Trophoblast cell (in vitro differentiated cells and primary cell): ENCODE measurements around the gene CPED1.

Experiments used
- DNase-seq, 2 donors: peaks; one replicate each; pipeline ENCODE4 v3.0.0-alpha.2; 2016
- H2AFZ ChIP-seq: 2 replicates; pipeline ENCODE4 v1.6.1; 2013; ENCODE audit warnings: low read length, moderate library complexity, mild to moderate bottlenecking; ENCODE audit not compliant: insufficient read depth, poor library complexity
- H2AK5ac ChIP-seq: 2 replicates; pipeline ENCODE4 v1.6.1; 2013; ENCODE audit warnings: mild to moderate bottlenecking, low read length
- H2BK120ac ChIP-seq: 2 replicates; pipeline ENCODE4 v1.6.1; 2013; ENCODE audit warnings: low read length, mild to moderate bottlenecking, moderate library complexity; ENCODE audit not compliant: insufficient read depth, poor library complexity
- H2BK12ac ChIP-seq: 2 replicates; pipeline ENCODE4 v1.6.1; 2013; ENCODE audit warnings: mild to moderate bottlenecking, low read length, moderate library complexity
- H2BK5ac ChIP-seq: 2 replicates; pipeline ENCODE4 v1.6.1; 2013; ENCODE audit warnings: low read length, low read depth, moderate library complexity, mild to moderate bottlenecking; ENCODE audit not compliant: poor library complexity
- H3K14ac ChIP-seq: 2 replicates; pipeline ENCODE4 v1.6.1; 2013; ENCODE audit warnings: mild to moderate bottlenecking, low read length
- H3K18ac ChIP-seq: 2 replicates; pipeline ENCODE4 v1.6.1; 2013; ENCODE audit warnings: mild to moderate bottlenecking, low read length
- H3K23ac ChIP-seq: 2 replicates; pipeline ENCODE4 v1.6.1; 2013; ENCODE audit warnings: low read length
- H3K27ac ChIP-seq: 2 replicates; pipeline ENCODE4 v1.5.1; 2013; ENCODE audit warnings: low read depth, mild to moderate bottlenecking, inconsistent platforms, low read length, moderate library complexity
- H3K27me3 ChIP-seq: 2 replicates; pipeline ENCODE4 v1.6.1; 2013; ENCODE audit warnings: inconsistent platforms, mild to moderate bottlenecking, low read length, moderate library complexity; ENCODE audit not compliant: insufficient read depth
- H3K36me3 ChIP-seq, 2 experiments: 1 replicate in 1 of 2; 2 replicates in 1 of 2; pipeline ENCODE4 v1.6.1; 2013; ENCODE audit warnings: low read length in 2 of 2, mild to moderate bottlenecking in 2 of 2, moderate library complexity in 1 of 2; ENCODE audit not compliant: insufficient read depth in 2 of 2, control insufficient read depth in 1 of 2
- H3K4ac ChIP-seq: 2 replicates; pipeline ENCODE4 v1.6.1; 2013; ENCODE audit warnings: low read depth, mild to moderate bottlenecking, low read length, moderate library complexity
- H3K4me1 ChIP-seq, 2 experiments: 1 replicate in 1 of 2; 2 replicates in 1 of 2; pipeline ENCODE4 v1.6.1; 2013; ENCODE audit warnings: low read length in 2 of 2, mild to moderate bottlenecking in 2 of 2, moderate library complexity in 1 of 2; ENCODE audit not compliant: insufficient read depth in 2 of 2, control insufficient read depth in 1 of 2
- H3K4me2 ChIP-seq: 2 replicates; pipeline ENCODE4 v1.6.1; 2013; ENCODE audit warnings: inconsistent platforms, mild to moderate bottlenecking, low read length, moderate library complexity
- H3K4me3 ChIP-seq: 2 replicates; pipeline ENCODE4 v1.5.1; 2013; ENCODE audit warnings: mild to moderate bottlenecking, low read depth, low read length, inconsistent platforms
- H3K79me1 ChIP-seq: one replicate; pipeline ENCODE4 v1.6.1; 2013; ENCODE audit warnings: low read length
- H3K79me2 ChIP-seq: 2 replicates; pipeline ENCODE4 v1.6.1; 2013; ENCODE audit warnings: low read length, mild to moderate bottlenecking; ENCODE audit not compliant: control insufficient read depth, insufficient read depth, poor library complexity
- H3K9ac ChIP-seq: 2 replicates; pipeline ENCODE4 v1.6.1; 2013; ENCODE audit warnings: mild to moderate bottlenecking, low read length
- H3K9me3 ChIP-seq: 2 replicates; pipeline ENCODE4 v1.6.1; 2013; ENCODE audit warnings: low read depth, mild to moderate bottlenecking, control low read depth, inconsistent platforms, low read length; ENCODE audit not compliant: insufficient read depth
- H4K12ac ChIP-seq: 2 replicates; pipeline ENCODE4 v1.6.1; 2013; ENCODE audit warnings: low read depth, mild to moderate bottlenecking, low read length, moderate library complexity
- H4K8ac ChIP-seq: 2 replicates; pipeline ENCODE4 v1.6.1; 2013; ENCODE audit warnings: low read depth, mild to moderate bottlenecking, low read length, moderate library complexity
- H4K91ac ChIP-seq: one replicate; pipeline ENCODE4 v1.6.1; 2013; ENCODE audit warnings: low read depth, mild to moderate bottlenecking, low read length, moderate library complexity
- WGBS: extraction: QIAGEN DNeasy Blood & Tissue Kit; methylation state at CpG from one replicate; pipeline ENCODE4 v1.1.7; 2013; ENCODE audit warnings: missing lambda C conversion rate; ENCODE audit not compliant: insufficient read length, insufficient coverage; ENCODE audit errors: extremely low coverage; 5-methylcytosine and 5-hydroxymethylcytosine counted together

Gene CPED1

DNA sequence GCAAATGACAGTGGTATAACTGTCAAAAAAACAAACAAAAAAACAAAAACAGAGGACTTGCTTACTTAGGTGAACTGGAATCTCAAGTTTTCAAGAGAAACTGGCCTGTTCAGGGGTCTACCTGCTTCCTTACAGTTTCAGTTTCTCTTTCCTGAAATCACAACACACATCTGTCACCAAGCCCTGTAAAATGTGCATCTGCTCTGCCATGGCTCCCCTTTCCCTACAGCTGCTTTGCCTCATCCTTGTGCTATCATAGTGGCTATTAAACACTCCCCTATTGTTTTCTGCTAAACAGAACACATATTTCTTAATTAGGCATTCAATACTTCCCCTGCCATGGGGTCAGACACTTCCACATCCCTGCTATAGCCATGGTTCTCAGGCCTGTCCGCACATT lies 37.6 kb downstream of the CPED1 start:
- no peak overlapping the region for H2AFZ ChIP-seq
- H3K9ac ChIP-seq, result no peak overlapping the region
- H4K12ac ChIP-seq, result no peak overlapping the region
- no peak overlapping the region for H3K14ac ChIP-seq
- no peaks in the 10 kb centered on the region for H3K36me3 ChIP-seq
- H4K8ac ChIP-seq, result no peak overlapping the region
- H2BK5ac ChIP-seq, result no peak overlapping the region
- H2BK12ac ChIP-seq, result no peak overlapping the region
- no peaks in the 10 kb centered on the region for H3K4me1 ChIP-seq
- H4K91ac ChIP-seq, result no peak overlapping the region
- no peak overlapping the region for H3K4me3 ChIP-seq
- H3K27me3 ChIP-seq, result no peaks in the 10 kb centered on the region
- no peak overlapping the region for H3K4ac ChIP-seq
- H3K27ac ChIP-seq, result no peak overlapping the region
- no peak overlapping the region for H3K18ac ChIP-seq
- H3K79me1 ChIP-seq, result no peaks in the 10 kb centered on the region
- H2AK5ac ChIP-seq, result no peak overlapping the region
- DNase-seq, result no peak
- no peak overlapping the region for H3K4me2 ChIP-seq
- WGBS, result no CpG with 5 or more reads among the region's 1 CpG
- no peaks in the 10 kb centered on the region for H3K9me3 ChIP-seq
- H2BK120ac ChIP-seq, result no peak overlapping the region
- no peak overlapping the region for H3K23ac ChIP-seq
- no peaks in the 10 kb centered on the region for H3K79me2 ChIP-seq

GRCh38 chr7:121026577-121027111 lies 38.1 kb downstream of the CPED1 start:
- no CpG with 5 or more reads among the region's 3 CpGs for WGBS
- Histone ChIP-seq H2BK12ac (no peak overlapping the region), H3K4me2 (no peak overlapping the region), H3K4ac (no peak overlapping the region), H4K91ac (no peak overlapping the region), H3K23ac (no peak overlapping the region), H2AFZ (no peak overlapping the region), H3K36me3 (no peaks in the 10 kb centered on the region), H3K18ac (no peak overlapping the region), H2BK120ac (no peak overlapping the region), H4K8ac (no peak overlapping the region), H3K9ac (no peak overlapping the region), H3K9me3 (no peaks in the 10 kb centered on the region), H3K79me1 (no peaks in the 10 kb centered on the region), H3K4me3 (no peak overlapping the region), H3K27me3 (no peaks in the 10 kb centered on the region), H4K12ac (no peak overlapping the region), H3K79me2 (no peaks in the 10 kb centered on the region), H3K27ac (no peak overlapping the region), H2AK5ac (no peak overlapping the region), H3K14ac (no peak overlapping the region), H2BK5ac (no peak overlapping the region), H3K4me1 (no peaks in the 10 kb centered on the region)
- DNase-seq, result no peak

DNA sequence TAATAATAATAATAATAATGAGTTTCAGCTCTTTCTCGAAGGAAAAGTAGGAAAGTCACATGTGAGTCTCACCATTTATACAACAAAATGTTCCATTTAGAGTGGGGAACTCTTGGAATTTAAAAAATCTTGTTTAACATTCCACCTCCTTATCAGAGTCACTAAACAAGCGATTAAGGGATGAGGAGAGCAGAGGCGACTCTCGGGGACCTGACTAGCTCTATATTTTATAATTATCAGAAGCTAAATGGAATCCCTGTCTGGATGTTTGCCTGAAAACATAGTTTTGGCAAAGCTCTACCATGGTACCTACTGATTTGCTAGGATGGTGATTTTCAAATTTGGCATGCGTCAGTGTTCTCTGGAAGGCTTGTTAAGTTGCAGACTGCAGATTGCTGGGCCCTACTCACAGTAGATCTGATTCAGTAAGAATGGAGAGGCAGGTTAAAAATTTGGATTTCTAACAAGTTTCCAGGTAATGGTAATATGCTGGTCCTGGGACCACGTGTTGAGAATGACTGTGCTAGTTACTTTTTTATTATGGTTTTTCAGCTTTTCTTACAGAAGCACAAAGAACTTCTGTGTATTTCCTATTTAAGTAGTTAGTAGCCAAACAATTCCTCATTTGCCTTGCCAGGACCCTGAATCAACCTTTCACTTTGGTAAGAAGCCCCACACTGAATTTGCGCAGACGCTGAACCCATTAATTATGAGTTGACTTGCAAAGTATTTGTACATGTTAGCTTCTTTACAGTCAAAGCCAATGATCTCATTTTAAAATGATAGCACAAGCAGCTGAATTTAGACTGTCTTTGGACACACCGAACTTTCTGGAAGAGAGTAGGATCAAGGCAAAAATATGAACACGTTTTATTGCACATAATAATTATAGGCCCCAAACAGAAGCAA lies 39.5 kb downstream of the CPED1 start:
- Histone ChIP-seq H3K36me3 (no peaks in the 10 kb centered on the region), H2AFZ (no peak overlapping the region), H4K8ac (no peak overlapping the region), H3K23ac (no peak overlapping the region), H3K4me1 (no peaks in the 10 kb centered on the region), H3K27ac (no peak overlapping the region), H2BK12ac (no peak overlapping the region), H3K9me3 (no peaks in the 10 kb centered on the region), H3K14ac (no peak overlapping the region), H2BK120ac (no peak overlapping the region), H4K12ac (no peak overlapping the region), H3K9ac (no peak overlapping the region), H2AK5ac (no peak overlapping the region), H3K4ac (no peak overlapping the region), H2BK5ac (no peak overlapping the region), H3K27me3 (no peaks in the 10 kb centered on the region), H3K79me2 (no peaks in the 10 kb centered on the region), H3K4me3 (no peak overlapping the region), H3K79me1 (no peaks in the 10 kb centered on the region), H3K18ac (no peak overlapping the region), H4K91ac (no peak overlapping the region), H3K4me2 (no peak overlapping the region)
- WGBS, result no CpG with 5 or more reads among the region's 10 CpGs
- DNase-seq, result peak; percentile 64 to 84

- no peak overlapping the region for H2BK12ac ChIP-seq
- no peaks in the 10 kb centered on the region for H3K27me3 ChIP-seq
- no peaks in the 10 kb centered on the region for H3K79me1 ChIP-seq
- no peak overlapping the region for H4K8ac ChIP-seq
- H2BK5ac ChIP-seq, result no peak overlapping the region
- no peaks in the 10 kb centered on the region for H3K79me2 ChIP-seq
- H3K4me1 ChIP-seq, result no peaks in the 10 kb centered on the region
- H3K27ac ChIP-seq, result no peak overlapping the region
- WGBS, result no CpG with 5 or more reads among the region's 1 CpG
- no peaks in the 10 kb centered on the region for H3K9me3 ChIP-seq
- H3K4ac ChIP-seq, result no peak overlapping the region
- no peak overlapping the region for H4K12ac ChIP-seq
- no peaks in the 10 kb centered on the region for H3K36me3 ChIP-seq
- H3K18ac ChIP-seq, result no peak overlapping the region
- H3K4me2 ChIP-seq, result no peak overlapping the region
- no peak overlapping the region for H3K4me3 ChIP-seq
- no peak overlapping the region for H2AK5ac ChIP-seq
- no peak overlapping the region for H3K23ac ChIP-seq
- H2BK120ac ChIP-seq, result no peak overlapping the region
- DNase-seq, result peak; percentile 30 to 69
- no peak overlapping the region for H3K14ac ChIP-seq
- no peak overlapping the region for H2AFZ ChIP-seq
- H3K9ac ChIP-seq, result no peak overlapping the region
- H4K91ac ChIP-seq, result no peak overlapping the region
These were observed 40.8 kb downstream of the CPED1 start for GRCh38 chr7:121029302-121029701.
